Measurements from ENCODE around the gene TPSD1.

GRCh38 chr16:1258906-1259759, 3.3 kb downstream of the TPSD1 start:
- TF ChIP-seq SPI1 (IDR thresholded peaks at IDR 0.05; ENCODE audit: borderline replicate concordance, low read depth) (no peak), POLR2AphosphoS5 (IDR thresholded peaks at IDR 0.05; ENCODE audit: low read depth) (no peak)
- TF ChIP-seq, protein P1, sequence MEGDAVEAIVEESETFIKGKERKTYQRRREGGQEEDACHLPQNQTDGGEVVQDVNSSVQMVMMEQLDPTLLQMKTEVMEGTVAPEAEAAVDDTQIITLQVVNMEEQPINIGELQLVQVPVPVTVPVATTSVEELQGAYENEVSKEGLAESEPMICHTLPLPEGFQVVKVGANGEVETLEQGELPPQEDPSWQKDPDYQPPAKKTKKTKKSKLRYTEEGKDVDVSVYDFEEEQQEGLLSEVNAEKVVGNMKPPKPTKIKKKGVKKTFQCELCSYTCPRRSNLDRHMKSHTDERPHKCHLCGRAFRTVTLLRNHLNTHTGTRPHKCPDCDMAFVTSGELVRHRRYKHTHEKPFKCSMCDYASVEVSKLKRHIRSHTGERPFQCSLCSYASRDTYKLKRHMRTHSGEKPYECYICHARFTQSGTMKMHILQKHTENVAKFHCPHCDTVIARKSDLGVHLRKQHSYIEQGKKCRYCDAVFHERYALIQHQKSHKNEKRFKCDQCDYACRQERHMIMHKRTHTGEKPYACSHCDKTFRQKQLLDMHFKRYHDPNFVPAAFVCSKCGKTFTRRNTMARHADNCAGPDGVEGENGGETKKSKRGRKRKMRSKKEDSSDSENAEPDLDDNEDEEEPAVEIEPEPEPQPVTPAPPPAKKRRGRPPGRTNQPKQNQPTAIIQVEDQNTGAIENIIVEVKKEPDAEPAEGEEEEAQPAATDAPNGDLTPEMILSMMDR (IDR thresholded peaks at IDR 0.05; ENCODE audit: insufficient read depth, low read length) = no peak
